NCI-H2107 treated with DMSO at 0.1 percent for 48 hours (cell line): ENCODE results near the gene PSMB10.
"Not testable (repeated sequence)": the region's sequence is repeated elsewhere in the genome, so short reads cannot be mapped to it uniquely, and the experiment has no call there.

Experiments used
- DNase-seq: peaks from one replicate; lab custom pipeline; 2025; ENCODE audit not compliant: unreplicated experiment; lab: John Stamatoyannopoulos, UW

The PSMB10 gene

DNA sequence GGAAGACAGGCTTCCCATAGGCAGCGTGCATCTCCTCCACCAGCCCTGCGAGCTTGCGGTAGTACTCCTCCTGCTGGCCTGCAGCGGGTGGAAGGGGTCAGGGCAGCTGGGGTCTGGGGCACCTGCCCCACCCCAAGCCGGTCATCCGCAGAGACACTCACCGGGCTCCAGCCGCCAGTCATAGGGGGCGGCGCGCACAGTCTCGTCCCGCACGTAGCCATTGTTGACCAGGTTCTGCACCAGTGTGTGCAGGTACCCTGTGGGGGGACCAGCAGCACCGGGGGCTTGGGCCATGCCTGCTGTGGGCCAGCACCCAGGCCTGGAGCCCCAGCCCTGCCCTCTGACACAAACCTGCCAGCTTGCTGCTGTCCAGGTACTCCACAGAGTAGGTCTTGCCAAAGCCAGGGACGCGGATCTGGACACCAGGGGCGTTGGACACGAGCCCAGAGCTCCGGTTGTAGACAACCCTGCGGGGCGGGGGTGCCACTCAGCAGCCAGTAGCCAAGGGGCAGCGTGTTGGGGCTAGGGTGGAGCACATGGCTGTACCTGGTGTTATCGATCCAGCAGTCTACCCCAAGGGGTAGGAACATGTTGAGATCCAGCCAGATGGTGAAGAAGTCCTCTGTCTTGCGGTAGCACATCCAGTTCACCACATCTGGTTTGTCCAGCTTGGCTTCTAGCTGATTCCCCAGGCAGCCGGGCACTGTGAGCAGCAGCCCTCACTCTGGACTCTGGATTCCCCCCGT, 6.0 kb upstream of the PSMB10 start:
- no peak for DNase-seq

DNA sequence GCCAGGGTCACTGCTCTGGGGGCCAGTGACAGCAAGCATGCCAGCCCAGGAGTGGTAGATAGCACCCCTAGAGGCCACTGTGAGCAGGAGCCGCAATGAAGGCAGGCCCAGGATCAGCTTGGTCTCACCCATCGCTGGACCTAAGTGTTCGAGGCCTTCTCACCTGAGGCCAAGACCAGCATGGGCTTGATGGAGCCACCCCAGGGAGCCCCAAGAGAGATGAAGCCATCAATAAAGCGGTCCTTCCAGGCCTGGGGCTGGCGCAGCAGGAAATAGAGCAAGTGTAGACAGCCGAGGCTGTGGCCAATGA, 5.5 kb upstream of the PSMB10 start:
- no peak for DNase-seq

DNA sequence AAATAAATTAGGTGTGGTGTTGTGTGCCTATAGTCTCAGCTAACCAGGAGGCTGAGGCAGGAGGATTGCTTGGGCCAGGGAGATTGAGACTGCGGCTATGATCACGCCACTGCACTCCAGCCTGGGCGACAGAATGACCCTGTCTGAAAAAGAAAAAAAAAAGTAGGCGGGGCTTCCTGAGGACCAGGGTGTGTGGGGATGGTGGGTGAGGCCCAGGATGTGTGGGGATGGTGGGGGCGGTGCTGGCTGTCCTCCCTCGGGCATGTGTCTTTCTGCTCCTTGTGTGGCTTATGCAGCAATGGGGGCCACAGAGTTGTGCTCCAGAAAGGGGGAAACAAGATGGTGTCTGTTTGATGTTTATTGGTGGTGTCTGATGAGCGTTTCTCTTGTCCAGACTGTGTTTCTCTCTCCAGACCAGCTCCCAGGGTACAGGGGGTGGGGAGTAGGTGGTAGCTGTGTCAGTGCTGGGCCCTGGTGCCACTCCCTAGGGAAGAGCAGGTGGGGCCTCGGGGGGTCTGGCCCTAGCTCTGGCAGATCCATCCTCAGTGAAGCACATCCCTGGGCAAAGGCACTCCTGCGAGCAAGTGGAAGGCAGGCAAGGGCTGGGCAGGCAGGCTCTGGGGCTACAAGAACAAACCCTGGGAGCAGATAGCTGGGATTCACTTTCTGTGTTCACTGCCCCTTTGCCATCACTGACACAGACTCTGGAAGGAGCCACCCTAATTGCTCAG, 5.0 kb upstream of the PSMB10 start:
- no peak for DNase-seq

DNA sequence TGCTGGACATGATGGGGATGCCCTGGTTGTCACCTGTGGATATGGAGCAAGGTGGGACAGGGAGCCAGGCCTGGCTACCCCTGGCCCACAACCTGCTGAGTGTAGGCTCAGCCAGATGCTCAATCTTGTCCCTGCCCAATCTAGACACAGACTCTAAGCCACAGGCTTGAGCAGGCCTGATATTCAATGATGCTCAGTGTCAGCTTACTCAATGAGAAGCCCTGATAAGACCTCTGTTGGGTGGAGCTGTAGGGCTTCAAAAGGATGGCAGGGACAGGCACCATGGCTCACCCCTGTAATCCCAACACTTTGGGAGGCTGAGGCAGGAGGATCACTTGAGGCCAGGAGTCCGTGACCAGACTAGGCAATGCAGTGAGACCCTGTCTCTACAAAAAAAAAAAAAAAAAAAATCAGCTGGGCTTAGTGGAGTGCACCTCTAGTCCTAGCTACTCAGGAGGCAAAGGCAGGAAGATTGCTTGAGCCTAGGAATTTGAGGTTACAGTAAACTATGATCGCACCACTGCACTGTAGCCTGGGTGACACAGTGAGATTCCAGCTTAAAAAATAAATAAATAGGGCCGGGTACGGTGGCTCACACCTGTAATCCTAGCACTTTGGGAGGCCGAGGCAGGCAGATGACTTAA, 3.9 kb upstream of the PSMB10 start:
- DNase-seq = no peak

DNA sequence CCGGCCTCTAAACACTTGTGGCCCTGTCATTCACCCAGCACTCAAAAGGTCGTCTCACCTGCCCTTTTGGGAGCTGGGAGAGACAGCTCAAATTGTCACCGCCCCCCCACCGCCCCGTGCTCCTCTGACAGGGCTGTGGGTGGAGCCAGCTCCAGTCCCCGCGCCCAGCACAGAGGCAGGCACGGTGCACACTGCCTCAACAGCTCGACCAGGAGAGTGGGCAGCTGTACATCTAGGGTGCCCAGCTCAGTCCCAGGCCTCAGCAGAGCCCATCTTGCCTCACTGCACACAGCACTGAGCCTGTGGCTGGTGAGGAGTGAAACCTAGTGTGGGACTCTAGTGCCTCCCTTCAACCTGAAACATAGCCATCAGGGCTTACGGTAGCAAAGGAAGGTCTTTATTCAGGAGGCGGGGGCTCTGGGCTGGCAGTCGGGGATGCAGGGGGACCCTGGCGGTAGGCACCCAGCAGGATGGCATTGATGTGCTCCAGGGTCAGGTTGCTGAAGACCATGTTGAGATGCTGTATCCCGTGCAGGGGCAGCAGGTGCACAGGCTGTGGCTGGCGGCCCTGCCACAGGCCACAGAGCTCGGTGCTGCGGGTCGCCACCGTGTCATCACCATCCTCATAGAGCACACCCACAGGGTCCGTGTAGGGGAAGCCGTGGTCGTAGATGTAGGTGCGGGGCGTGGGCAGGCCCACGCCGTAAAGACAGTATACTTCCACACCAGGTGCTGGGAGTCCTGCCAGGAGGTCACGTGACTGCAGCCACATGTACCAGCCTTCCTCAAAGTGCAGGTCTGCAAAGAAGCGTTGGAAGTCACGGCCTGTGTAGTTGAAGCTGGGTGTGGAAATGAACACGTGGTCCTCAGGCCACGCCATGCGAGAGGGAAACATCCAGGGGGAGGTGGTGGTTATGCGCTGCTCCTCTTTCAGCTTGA, 3.1 kb upstream of the PSMB10 start:
- no peak for DNase-seq

DNA sequence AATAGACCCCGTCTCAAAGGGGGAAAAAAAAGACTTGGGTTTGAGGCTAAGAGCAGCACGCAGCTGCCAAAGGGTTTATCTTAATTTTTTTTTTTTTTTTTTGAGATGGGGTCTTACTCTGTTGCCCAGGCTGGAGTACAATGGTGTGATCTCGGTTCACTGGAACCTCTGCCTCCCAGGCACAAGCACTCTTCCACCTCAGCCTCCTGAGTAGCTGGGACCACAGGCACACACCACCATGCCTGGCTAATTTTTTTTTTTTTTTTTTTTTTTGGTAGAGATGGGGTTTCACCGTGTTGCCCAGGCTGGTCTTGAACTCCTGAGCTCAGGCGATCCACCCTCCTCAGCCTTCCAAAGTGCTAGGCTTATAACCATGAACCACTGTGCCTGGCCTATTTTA, 1.1 kb upstream of the PSMB10 start:
- not testable (repeated sequence) for DNase-seq

DNA sequence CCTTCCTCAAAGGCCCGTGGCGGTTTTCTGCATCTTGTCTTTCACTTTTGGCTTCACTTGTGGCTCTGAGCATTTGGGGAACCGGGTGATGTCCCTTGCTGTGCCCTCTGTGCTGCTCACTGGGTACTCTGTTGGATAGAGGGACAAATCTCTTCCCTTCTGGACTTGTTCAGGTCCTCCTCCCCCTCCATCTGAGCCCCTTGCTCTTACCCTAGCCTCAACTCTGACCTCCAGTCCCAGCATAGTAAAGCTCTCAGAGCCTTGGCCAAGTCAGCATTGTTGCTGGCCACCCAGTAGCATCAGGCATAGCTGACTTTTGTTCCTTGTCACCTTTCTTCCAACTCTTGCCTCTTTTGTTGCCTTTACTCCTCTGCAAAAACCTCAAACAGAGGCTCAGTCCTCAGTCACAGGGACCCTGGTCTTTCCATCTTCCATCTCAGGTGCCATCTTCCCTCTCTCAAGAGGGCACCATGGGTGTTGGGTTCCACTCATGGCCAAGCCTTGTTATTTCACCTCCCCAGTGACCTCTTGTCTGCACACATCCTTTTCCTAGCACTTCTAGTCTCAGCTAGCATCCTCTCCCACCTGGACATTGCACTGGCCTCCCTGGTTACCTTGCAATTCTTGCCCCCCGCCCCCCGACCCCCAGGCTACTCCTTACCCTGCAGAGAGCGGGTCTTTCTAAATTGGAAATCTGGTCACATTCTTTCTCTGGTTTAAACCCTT, 393 bp upstream of the PSMB10 start:
- peak; percentile 59 for DNase-seq

DNA sequence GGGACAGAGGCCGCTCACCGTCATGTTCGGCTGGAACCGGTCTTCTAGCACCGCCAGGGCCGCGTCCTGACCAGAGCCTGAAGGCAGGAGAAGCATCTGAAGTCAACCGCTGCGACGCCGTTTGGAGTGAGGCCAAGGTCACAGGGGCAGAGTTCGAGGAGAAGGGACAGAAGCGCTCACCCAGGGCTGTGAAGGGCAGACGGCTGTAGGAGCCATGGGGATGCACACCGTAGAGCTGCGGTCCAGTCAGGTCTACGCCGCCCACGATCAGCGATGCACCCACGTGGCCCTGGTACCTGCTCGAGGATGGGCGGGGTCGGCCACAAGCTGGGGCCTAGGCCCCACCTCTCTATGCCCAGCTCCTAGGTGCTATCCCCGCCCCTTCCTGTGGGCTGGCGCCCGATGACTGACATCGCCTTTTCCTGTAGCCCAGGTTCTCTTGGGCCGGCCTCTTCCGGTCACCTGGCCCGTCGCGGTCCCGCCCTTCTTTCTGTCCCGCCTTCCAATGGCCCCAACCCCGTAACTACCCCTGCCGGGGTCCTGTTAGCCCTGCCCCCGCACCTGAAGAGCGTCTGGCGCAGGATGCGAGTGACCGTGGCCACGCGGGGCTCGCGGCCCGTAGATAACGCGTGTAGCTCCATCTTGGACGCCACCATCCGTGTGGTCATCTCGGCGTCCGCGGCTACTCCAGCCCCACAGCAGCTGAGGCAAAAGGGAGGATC, 1.1 kb downstream of the PSMB10 start:
- peak; percentile 92 for DNase-seq

DNA sequence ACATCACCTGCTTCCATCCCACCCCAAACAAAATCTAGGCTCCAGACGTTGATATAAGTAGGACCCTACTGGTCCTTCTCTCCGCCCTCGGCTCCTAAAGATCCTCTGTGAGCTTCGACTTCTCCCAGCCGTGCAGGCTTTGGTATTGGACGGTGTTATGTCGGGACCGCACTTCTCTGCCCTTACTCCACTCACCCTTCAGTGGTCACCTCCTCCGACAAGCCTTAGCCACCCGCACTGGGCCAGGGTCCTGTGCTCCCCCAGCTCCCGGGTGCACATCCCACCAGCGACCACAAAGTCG, 1.6 kb downstream of the PSMB10 start:
- DNase-seq = no peak

DNA sequence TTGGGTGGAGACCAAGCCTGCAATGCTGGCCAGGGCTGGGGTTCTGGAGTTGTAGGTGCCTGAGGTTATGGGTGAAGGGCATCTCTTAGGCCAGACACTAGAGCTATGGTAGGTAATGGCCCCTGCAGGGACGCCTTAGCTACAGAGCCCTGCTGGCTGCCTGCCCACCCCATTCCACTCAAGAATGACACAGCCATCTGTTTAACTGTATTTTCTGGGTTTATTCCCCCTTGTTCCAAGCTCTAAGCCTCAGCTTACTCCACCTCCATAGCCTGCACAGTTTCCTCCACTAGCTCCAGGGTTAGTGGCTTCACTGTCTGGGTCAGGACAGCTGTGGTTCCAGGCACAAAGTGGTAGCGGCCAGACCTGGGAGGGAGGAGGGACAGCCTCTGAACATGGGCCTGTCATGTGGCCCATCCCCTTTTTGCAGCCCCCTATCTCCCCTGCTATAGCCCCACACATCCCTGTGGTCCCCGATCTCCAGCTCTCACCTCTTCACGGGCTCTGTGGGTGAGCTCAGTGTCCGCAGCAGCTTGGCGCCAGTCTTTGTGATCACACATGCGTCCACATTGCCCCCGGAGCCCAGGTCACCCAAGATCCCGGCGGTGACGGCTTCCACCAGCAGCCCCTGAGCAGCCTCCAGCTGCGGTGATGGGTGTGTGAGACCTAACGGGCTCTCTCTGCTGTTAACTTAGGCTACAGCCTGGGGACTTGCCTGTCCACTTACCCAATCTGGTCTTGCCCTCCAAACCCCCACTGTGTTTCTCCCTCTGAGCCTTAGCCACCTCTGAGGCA, 2.1 kb downstream of the PSMB10 start:
- no peak for DNase-seq

DNA sequence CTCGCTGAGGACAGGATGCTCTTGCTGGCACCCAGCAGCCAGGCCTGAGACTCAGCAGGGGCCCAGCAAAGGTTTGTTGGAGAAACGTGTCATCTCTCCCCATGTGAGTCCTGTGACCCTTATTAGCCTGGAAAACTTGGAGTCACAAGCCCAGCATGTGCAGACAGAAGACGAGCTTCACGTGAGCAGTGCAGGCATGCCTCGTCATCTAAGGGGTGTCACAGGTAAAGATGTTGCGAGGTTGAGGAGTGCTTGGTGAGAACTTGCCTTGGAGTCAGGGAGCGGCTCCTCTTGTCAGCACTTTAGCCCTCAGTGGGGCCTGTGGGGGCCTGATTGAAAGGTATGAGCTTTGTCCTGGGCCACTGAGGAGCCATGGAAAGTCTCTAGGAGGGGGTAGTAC, 2.8 kb downstream of the PSMB10 start:
- DNase-seq = no peak

DNA sequence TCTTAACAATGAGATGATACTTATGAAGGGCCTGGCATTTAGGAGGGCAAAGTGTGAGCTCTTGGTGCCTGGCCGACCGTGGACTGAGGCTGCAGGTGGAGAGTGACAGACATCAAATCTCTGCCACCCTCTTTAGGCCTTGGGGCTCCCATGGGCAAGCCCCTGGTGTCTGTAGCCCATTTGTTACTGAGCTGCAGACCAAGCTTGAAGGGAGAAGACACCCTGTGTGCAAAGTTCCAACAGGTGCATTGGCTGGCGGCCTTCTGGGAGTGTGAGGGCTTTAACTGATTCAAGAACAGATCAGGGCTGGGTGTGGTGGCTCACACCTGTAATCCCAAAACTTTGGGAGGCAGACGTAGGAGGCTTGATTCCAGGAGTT, 4.2 kb downstream of the PSMB10 start:
- DNase-seq = no peak

DNA sequence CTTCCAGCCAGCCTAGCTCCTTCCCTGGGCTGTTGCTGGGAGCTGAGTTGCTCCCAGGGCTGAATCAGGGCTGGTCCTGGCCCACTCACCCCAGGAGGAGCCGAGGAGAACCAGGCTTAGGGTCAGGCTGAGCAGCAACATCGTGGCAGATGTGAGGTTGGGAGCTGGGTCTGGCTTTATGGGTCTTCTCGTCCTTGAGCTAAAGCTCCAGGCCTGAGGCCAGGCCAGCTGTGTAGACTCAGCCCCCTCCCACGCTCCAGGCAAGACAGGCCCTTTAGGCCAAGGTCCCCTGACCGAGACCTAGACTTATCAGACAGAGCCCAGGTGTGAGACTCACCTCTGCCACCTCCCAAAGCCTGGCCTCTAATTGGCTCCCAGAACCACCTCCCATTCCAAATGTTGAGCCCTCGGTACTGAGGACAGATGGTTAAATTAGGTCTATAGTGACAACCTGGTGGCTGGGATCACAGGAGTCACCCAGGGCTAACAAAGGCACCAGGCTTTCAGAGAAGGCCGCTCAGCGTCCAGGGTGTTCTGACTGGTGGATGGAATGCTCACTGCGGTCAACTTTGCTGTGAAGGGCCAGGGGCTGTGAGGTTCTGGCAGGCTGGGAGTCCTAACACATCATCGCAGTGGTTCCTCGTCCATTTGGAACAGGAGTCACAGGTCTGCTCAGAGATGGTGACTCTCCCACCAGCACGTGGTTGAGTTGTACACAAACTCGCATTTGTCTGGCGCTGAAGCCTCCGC, 4.8 kb downstream of the PSMB10 start, which contains the start of gene CTRL:
Gene CTRL (minus strand): TSS at position 151 of the 750 bp plus-strand sequence. CDS start 10 bp downstream, at position 141.
- DNase-seq = no peak

DNA sequence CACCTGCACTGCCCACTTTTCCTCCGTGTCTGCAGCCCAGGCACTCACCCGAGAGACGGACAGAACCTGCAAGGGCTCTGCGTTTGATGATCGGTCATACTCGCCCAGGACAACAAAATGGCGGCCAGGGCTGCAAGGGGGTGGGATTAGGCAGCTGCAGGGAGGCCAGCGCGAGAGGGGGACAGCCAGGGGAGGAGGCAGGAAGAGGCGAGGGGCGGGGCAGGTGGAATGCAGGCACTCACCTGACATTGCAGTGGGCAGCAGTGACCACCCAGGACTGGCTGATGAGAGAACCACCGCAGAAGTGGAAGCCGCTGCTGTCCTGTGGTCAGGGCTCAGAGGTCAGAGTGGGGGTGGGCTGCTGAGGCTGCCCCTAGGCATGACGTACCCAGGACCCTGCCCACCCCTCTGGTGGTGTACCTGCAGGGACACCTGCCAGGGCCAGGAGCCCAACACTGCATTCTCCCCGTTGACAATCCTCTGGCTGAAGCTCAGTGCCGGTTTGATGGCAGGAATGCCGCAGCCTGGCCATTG, 5.9 kb downstream of the PSMB10 start:
- no peak for DNase-seq

DNA sequence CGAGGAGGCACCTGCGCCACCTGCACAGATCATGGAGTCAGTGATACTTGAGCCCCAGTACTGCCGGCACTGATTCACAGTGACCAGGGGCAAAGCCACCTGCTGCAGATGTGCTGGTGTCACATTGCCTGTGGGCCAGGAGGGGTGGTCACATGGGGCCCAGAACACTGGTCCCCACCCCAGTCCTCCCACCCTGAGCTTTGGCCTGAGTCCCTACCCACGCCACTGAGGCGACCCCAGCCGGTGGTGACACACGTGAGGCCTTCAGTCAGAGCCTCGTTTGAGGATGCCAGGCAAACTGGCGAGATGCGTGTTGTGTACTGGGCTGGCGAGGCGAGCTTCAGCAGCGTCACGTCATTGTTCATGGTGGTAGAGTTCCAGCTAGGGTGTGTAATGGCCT, 6.5 kb downstream of the PSMB10 start:
- no peak for DNase-seq

DNA sequence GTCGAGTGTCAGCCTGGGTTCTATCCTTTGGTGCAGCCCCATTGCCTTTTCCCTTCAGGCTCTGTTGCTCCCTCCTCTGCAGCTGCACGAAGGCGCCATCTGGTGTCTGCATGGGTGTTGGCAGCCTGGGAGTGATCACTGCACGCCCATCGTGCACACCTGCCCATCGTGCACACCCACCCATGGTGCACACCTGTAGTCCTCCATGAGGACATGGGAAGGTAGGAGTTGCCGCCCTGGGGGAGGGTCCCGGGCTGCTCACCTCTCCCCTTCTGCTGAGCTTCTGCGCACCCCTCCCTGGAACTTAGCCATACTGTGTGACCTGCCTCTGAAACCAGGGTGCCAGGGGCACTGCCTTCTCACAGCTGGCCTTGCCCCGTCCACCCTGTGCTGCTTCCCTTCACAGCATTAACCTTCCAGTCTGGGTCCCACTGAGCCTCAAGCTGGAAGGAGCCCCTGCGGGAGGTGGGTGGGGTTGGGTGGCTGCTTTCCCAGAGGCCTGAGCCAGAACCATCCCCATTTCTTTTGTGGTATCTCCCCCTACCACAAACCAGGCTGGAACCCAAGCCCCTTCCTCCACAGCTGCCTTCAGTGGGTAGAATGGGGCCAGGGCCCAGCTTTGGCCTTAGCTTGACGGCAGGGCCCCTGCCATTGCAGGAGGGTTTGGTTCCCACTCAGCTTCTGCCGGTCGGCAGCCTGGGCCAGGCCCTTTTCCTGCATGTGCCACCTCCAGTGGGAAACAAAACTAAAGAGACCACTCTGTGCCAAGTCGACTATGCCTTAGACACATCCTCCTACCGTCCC, 7.9 kb downstream of the PSMB10 start:
- peak; percentile 76 for DNase-seq

DNA sequence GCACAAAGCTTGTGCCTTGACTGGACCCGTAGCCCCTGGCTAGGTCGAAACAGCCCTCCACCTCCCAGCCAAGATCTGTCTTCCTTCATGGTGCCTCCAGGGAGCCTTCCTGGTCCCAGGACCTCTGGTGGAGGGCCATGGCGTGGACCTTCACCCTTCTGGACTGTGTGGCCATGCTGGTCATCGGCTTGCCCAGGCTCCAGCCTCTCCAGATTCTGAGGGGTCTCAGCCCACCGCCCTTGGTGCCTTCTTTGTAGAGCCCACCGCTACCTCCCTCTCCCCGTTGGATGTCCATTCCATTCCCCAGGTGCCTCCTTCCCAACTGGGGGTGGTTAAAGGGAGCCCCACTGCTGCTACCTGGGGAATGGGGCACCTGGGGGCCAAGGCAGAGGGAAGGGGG, 8.5 kb downstream of the PSMB10 start:
- DNase-seq = no peak
